Neural cell (in vitro differentiated cells): ENCODE data around the gene RAPGEF5. TPM values are rescaled to one million over a fixed set of nuclear protein-coding genes. Genes with fewer than 3 reads are reported as not detected.

Experiments used
- H2AFZ ChIP-seq: fragments of 200-600, 300-800 bp; sonication (generic), shearing (Covaris generic); 2 replicates; pipeline ENCODE4 v1.6.0; 2014; ENCODE audit warnings: low read depth, mild to moderate bottlenecking, antibody characterized with exemption, low read length, moderate library complexity
- H3F3A ChIP-seq: fragments of 200-600 bp; shearing (Covaris generic); 2 replicates; pipeline ENCODE4 v1.6.1; 2016; ENCODE audit warnings: mild to moderate bottlenecking, moderate library complexity, mixed read lengths, antibody characterized with exemption, low read length; ENCODE audit not compliant: insufficient read depth, poor library complexity, severe bottlenecking
- H3K27ac ChIP-seq: fragments of 200-600, 300-800 bp; sonication (generic), shearing (Covaris generic); 2 replicates; pipeline ENCODE4 v1.5.1; 2014; ENCODE audit warnings: mild to moderate bottlenecking, low read length, moderate library complexity
- H3K27me3 ChIP-seq: fragments of 300-800, 200-600 bp; sonication (generic), shearing (Covaris generic); 2 replicates; pipeline ENCODE4 v1.6.0; 2014; ENCODE audit warnings: mild to moderate bottlenecking, low read depth, low read length, moderate library complexity; ENCODE audit not compliant: insufficient read depth
- H3K36me3 ChIP-seq: fragments of 300-800, 200-600 bp; sonication (generic), shearing (Covaris generic); 2 replicates; pipeline ENCODE4 v1.5.1; 2014; ENCODE audit warnings: mild to moderate bottlenecking, antibody characterized with exemption, low read length, moderate library complexity; ENCODE audit not compliant: insufficient read depth
- H3K4me2 ChIP-seq: fragments of 300-800, 200-600 bp; sonication (generic), shearing (Covaris generic); 2 replicates; pipeline ENCODE4 v1.6.0; 2014; ENCODE audit warnings: mild to moderate bottlenecking, low read length
- H3K4me3 ChIP-seq: fragments of 300-800, 200-600 bp; sonication (generic), shearing (Covaris generic); 2 replicates; pipeline ENCODE4 v1.5.1; 2014; ENCODE audit warnings: mild to moderate bottlenecking, low read length, moderate library complexity
- H3K79me2 ChIP-seq: fragments of 200-600 bp; shearing (Covaris generic); replicated peaks from 2 replicates; pipeline ENCODE4 v1.6.0; 2014; ENCODE audit warnings: mild to moderate bottlenecking, low read length, moderate library complexity; ENCODE audit not compliant: insufficient read depth
- H3K9ac ChIP-seq: fragments of 300-800, 200-600 bp; sonication (generic), shearing (Covaris generic); 2 replicates; pipeline ENCODE4 v1.6.1; 2016; ENCODE audit warnings: mild to moderate bottlenecking, low read length, mixed read lengths
- H3K9me2 ChIP-seq: fragments of 200-600 bp; shearing (Covaris generic); 2 replicates; pipeline ENCODE4 v1.6.1; 2016; ENCODE audit warnings: mild to moderate bottlenecking, low read length, mixed read lengths; ENCODE audit not compliant: insufficient read depth
- H3K9me3 ChIP-seq: fragments of 200-600, 300-800 bp; sonication (generic), shearing (Covaris generic); 2 replicates; pipeline ENCODE4 v1.6.1; 2016; ENCODE audit warnings: mild to moderate bottlenecking, mixed run types, low read length, moderate library complexity, mixed read lengths
- H4K20me1 ChIP-seq: fragments of 200-600 bp; shearing (Covaris generic); 2 replicates; pipeline ENCODE4 v1.6.1; 2016; ENCODE audit warnings: mild to moderate bottlenecking, mixed run types; ENCODE audit not compliant: insufficient read depth
- EP300 ChIP-seq: fragments of 450-650 bp; conservative IDR thresholded peaks from 2 replicates; pipeline ENCODE4 v1.6.1; 2014; ENCODE audit warnings: antibody characterized with exemption, mild to moderate bottlenecking, moderate library complexity; ENCODE audit not compliant: poor library complexity, severe bottlenecking
- EZH2 ChIP-seq: fragments of 200-600, 300-800 bp; shearing (Covaris generic), sonication (generic); IDR thresholded peaks from 2 replicates; pipeline ENCODE4 v1.6.1; 2014; ENCODE audit warnings: antibody characterized with exemption, low read length, borderline replicate concordance, mild to moderate bottlenecking; ENCODE audit not compliant: insufficient read depth, poor library complexity, severe bottlenecking
- MXI1 ChIP-seq: fragments of 450-650 bp; conservative IDR thresholded peaks from 2 replicates; pipeline ENCODE4 v1.6.1; 2014; ENCODE audit warnings: antibody characterized with exemption, mild to moderate bottlenecking; ENCODE audit not compliant: poor library complexity, severe bottlenecking
- POLR2AphosphoS5 ChIP-seq: IDR thresholded peaks from 2 replicates; pipeline ENCODE4 v1.6.1; 2012
- RAD21 ChIP-seq: fragments of 450-650 bp; conservative IDR thresholded peaks from 2 replicates; pipeline ENCODE4 v1.6.1; 2014; ENCODE audit warnings: antibody characterized with exemption, mild to moderate bottlenecking, moderate library complexity
- REST ChIP-seq: IDR thresholded peaks from 2 replicates; pipeline ENCODE4 v1.6.1; 2012; ENCODE audit warnings: borderline replicate concordance
- SMC3 ChIP-seq: fragments of 450-650 bp; conservative IDR thresholded peaks from 2 replicates; pipeline ENCODE4 v1.6.1; 2014; ENCODE audit warnings: antibody characterized with exemption, mild to moderate bottlenecking, moderate library complexity; ENCODE audit not compliant: poor library complexity
- TAF1 ChIP-seq: IDR thresholded peaks from 2 replicates; pipeline ENCODE4 v1.6.1; 2012; ENCODE audit warnings: low read depth
- polyA plus RNA-seq: library from polyadenylated mRNA; depleted of rRNA; stranded (reverse); fragments of >200 nt; gene quantifications from 2 replicates; pipeline ENCODE4 v1.2.3, GENCODE V29; 2014
- TF ChIP-seq, protein P1 (sequence below): fragments of 450-650 bp; IDR thresholded peaks from 2 replicates; pipeline ENCODE4 v1.5.1; 2014; ENCODE audit warnings: antibody characterized with exemption, mild to moderate bottlenecking, moderate library complexity; ENCODE audit not compliant: poor library complexity, severe bottlenecking

RAPGEF5 gene
- polyA plus RNA-seq, 1 donor from 2014 or later = 48.0 TPM

- H3K9me3 ChIP-seq = no peaks in the 10 kb centered on the region
- H3F3A ChIP-seq = no peaks in the 10 kb centered on the region
- TF ChIP-seq REST = no peak
- TF ChIP-seq, protein P1, sequence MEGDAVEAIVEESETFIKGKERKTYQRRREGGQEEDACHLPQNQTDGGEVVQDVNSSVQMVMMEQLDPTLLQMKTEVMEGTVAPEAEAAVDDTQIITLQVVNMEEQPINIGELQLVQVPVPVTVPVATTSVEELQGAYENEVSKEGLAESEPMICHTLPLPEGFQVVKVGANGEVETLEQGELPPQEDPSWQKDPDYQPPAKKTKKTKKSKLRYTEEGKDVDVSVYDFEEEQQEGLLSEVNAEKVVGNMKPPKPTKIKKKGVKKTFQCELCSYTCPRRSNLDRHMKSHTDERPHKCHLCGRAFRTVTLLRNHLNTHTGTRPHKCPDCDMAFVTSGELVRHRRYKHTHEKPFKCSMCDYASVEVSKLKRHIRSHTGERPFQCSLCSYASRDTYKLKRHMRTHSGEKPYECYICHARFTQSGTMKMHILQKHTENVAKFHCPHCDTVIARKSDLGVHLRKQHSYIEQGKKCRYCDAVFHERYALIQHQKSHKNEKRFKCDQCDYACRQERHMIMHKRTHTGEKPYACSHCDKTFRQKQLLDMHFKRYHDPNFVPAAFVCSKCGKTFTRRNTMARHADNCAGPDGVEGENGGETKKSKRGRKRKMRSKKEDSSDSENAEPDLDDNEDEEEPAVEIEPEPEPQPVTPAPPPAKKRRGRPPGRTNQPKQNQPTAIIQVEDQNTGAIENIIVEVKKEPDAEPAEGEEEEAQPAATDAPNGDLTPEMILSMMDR = no peak
- no peak for TF ChIP-seq RAD21
- TF ChIP-seq SMC3 = no peak
- peak; percentile 41 for TF ChIP-seq EP300
- TF ChIP-seq MXI1 = no peak
- TF ChIP-seq EZH2 = no peak
- peak; percentile 52 for TF ChIP-seq POLR2AphosphoS5
- no peak for TF ChIP-seq TAF1
- H3K4me2 ChIP-seq = no peak overlapping the region
- H3K27me3 ChIP-seq = no peaks in the 10 kb centered on the region
- H3K9me2 ChIP-seq = no peaks in the 10 kb centered on the region
- no peaks in the 10 kb centered on the region for H3K79me2 ChIP-seq
- H3K27ac ChIP-seq = no peak overlapping the region
- no peaks in the 10 kb centered on the region for H4K20me1 ChIP-seq
- no peak overlapping the region for H3K9ac ChIP-seq
- H3K4me3 ChIP-seq = no peak overlapping the region
- H2AFZ ChIP-seq = no peak overlapping the region
- no peaks in the 10 kb centered on the region for H3K36me3 ChIP-seq
These were observed 156.2 kb downstream of the RAPGEF5 start for GRCh38 chr7:22200777-22201176.

DNA sequence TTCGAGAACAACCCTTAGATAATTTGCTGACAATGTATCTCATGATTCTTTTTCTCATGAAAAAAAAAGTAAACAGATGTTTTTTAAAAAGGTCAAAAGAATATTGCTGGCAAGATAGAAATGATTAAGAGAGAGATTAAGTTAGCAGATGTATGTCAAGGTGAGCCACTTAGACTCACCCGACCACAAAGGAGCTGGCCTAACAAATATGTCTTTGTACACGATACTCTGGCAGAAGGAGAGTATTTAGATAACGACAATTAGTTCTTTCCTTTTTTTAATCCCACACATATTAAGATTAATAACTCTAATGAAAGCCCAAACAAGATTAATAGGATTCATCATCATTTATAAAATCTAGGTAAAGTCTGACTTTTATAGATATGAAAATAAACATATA is 156.7 kb downstream of the RAPGEF5 start:
- Histone ChIP-seq H3F3A (no peaks in the 10 kb centered on the region), H3K9me3 (no peaks in the 10 kb centered on the region), H3K36me3 (no peaks in the 10 kb centered on the region), H3K4me3 (no peak overlapping the region), H3K4me2 (no peak overlapping the region), H2AFZ (no peak overlapping the region), H3K9me2 (no peaks in the 10 kb centered on the region), H3K79me2 (no peaks in the 10 kb centered on the region), H3K27ac (no peak overlapping the region), H4K20me1 (no peaks in the 10 kb centered on the region), H3K27me3 (no peaks in the 10 kb centered on the region), H3K9ac (no peak overlapping the region)
- TF ChIP-seq EZH2 (no peak), EP300 (no peak), SMC3 (no peak), REST (no peak), POLR2AphosphoS5 (no peak)
